ENCODE results near the gene GNAO1. TPM values are rescaled to one million over a fixed set of nuclear protein-coding genes. Genes with fewer than 3 reads are reported as not detected.

The GNAO1 gene
- total and polyA plus RNA-seq, 2 of the 13 experiments (the other 11 are each of a cell fraction or from before 2014, with no cell fraction given) = not detected

DNA sequence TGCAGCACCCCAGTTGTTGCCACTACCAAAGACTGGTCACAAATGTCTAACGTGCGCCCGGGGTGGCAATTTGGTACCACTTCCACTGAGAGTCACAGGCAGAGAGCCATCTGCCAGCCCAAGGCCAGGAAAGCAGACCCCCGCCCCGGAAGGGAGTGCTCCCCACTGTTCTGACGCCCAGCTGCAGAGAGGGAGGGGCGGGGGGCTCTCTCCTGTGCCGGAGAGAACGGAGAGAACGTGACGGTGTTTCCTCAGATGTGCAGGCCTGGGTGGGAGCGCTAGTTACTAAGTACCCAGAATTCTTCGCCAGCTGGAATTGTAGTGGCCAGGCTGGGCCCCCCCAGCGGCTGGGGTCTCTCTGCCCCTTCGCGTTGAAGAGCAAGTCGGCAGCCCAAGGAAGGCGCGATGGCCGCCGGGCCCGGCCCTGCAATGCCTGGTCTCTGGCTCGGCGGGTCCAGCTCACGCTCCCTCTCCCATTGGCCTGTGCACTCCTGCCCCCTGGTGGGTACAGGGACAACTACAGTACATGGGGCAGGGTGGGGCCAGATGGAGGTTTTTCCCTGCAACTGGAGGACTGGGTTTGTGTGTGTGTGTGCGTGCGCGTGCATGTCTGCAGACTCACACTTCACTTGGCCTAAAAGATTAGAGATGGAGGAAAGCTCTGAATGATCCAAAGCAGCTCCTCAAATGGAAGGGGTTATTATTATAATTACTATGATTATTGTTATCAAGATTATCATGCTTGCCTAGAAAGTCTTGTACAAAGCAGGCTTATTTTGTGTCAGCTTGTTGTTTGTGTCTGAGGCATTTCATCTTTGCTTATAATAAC is 126.9 kb downstream of the GNAO1 start (continued):
- TF ChIP-seq, protein P1, sequence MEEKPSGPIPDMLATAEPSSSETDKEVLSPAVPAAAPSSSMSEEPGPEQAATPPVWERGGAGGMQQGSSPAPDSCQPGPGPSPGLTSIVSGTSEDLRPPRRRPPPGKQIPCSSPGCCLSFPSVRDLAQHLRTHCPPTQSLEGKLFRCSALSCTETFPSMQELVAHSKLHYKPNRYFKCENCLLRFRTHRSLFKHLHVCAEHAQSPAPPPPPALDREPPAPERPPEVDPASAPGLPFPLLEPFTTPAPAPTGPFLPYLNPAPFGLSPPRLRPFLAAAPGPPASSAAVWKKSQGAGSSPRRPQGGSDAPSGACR (CRISPR knock-in tag; IDR thresholded peaks at IDR 0.05) = 0 out of 2 replicates have a peak, but pooled peaks have one; percentile 41
- TF ChIP-seq THAP11 (CRISPR knock-in tag; IDR thresholded peaks at IDR 0.05) (peak; percentile 32; the same call in 1 of the 2 replicates), MTF2 (CRISPR knock-in tag; IDR thresholded peaks at IDR 0.05; ENCODE audit: borderline replicate concordance) (peak; percentile 72; the same call in 1 of the 2 replicates), ZNF598 (CRISPR knock-in tag; IDR thresholded peaks at IDR 0.05; ENCODE audit: borderline replicate concordance) (peak; percentile 72; the same call in 1 of the 2 replicates), ZNF891 (CRISPR knock-in tag; IDR thresholded peaks at IDR 0.05) (peak; percentile 69), RELA (CRISPR knock-in tag; IDR thresholded peaks at IDR 0.05) (0 out of 2 replicates have a peak, but pooled peaks have one; percentile 58), REXO4 (CRISPR knock-in tag; IDR thresholded peaks at IDR 0.05; ENCODE audit: borderline replicate concordance) (no peak), KAT2B (IDR thresholded peaks at IDR 0.05; ENCODE audit: borderline replicate concordance, low read depth, low read length) (0 out of 2 replicates have a peak, but pooled peaks have one; percentile 6), SMAD3 (CRISPR knock-in tag; IDR thresholded peaks at IDR 0.05) (no peak), SMC3 (IDR thresholded peaks at IDR 0.05; ENCODE audit: low read length) (peak; percentile 89), MBNL3 (CRISPR knock-in tag; conservative IDR thresholded peaks at IDR 0.05) (no peak), ZNF788 (CRISPR knock-in tag; IDR thresholded peaks at IDR 0.05; ENCODE audit: borderline replicate concordance) (peak; percentile 45; the same call in 1 of the 2 replicates), NR2F6 (IDR thresholded peaks at IDR 0.05) (no peak), NR2F6 (CRISPR knock-in tag; IDR thresholded peaks at IDR 0.05) (peak; percentile 13; the same call in 1 of the 2 replicates), MIER3 (CRISPR knock-in tag; IDR thresholded peaks at IDR 0.05; ENCODE audit: borderline replicate concordance) (no peak), ZSCAN21 (CRISPR knock-in tag; IDR thresholded peaks at IDR 0.05; ENCODE audit: borderline replicate concordance) (0 out of 2 replicates have a peak, but pooled peaks have one; percentile 35), ZNF563 (CRISPR knock-in tag; IDR thresholded peaks at IDR 0.05) (no peak; the same call in 1 of the 2 replicates), ZNF724P (CRISPR knock-in tag; IDR thresholded peaks at IDR 0.05; ENCODE audit: borderline replicate concordance) (0 out of 2 replicates have a peak, but pooled peaks have one; percentile 41), ZNF263 (CRISPR knock-in tag; IDR thresholded peaks at IDR 0.05) (peak; percentile 71), ATF7 (IDR thresholded peaks at IDR 0.05) (no peak), ATF7 (CRISPR knock-in tag; IDR thresholded peaks at IDR 0.05) (no peak), ZNF709 (CRISPR knock-in tag; IDR thresholded peaks at IDR 0.05) (no peak), XRCC5 (optimal IDR thresholded peaks at IDR 0.05; ENCODE audit: low read length) (peak; percentile 89), SPEN (CRISPR knock-in tag; IDR thresholded peaks at IDR 0.05; ENCODE audit: low read depth) (0 out of 2 replicates have a peak, but pooled peaks have one; percentile 37), CHD2 (IDR thresholded peaks at IDR 0.05; ENCODE audit: low read depth, low read length) (0 out of 2 replicates have a peak, but pooled peaks have one; percentile 14)
- TF ChIP-seq, protein P2, sequence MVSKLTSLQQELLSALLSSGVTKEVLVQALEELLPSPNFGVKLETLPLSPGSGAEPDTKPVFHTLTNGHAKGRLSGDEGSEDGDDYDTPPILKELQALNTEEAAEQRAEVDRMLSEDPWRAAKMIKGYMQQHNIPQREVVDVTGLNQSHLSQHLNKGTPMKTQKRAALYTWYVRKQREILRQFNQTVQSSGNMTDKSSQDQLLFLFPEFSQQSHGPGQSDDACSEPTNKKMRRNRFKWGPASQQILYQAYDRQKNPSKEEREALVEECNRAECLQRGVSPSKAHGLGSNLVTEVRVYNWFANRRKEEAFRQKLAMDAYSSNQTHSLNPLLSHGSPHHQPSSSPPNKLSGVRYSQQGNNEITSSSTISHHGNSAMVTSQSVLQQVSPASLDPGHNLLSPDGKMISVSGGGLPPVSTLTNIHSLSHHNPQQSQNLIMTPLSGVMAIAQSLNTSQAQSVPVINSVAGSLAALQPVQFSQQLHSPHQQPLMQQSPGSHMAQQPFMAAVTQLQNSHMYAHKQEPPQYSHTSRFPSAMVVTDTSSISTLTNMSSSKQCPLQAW (CRISPR knock-in tag; IDR thresholded peaks at IDR 0.05) = peak; percentile 69
- TF ChIP-seq, protein P3, sequence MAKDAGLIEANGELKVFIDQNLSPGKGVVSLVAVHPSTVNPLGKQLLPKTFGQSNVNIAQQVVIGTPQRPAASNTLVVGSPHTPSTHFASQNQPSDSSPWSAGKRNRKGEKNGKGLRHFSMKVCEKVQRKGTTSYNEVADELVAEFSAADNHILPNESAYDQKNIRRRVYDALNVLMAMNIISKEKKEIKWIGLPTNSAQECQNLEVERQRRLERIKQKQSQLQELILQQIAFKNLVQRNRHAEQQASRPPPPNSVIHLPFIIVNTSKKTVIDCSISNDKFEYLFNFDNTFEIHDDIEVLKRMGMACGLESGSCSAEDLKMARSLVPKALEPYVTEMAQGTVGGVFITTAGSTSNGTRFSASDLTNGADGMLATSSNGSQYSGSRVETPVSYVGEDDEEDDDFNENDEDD (CRISPR knock-in tag; IDR thresholded peaks at IDR 0.05; ENCODE audit: borderline replicate concordance) = peak; percentile 33; the same call in 1 of the 2 replicates

Measured in HepG2 (cell line).